Mesenchymal stem cell (in vitro differentiated cells and primary cell): ENCODE results near the gene FBXL19.

ENCODE experiments used
- DNase-seq: peaks from one replicate; pipeline ENCODE4 v3.0.0-alpha.2; 2013
- H2AFZ ChIP-seq: one replicate; pipeline ENCODE4 v1.6.1; 2013; ENCODE audit warnings: low read depth, mild to moderate bottlenecking, control low read depth, inconsistent platforms, low read length, moderate library complexity
- H2AK5ac ChIP-seq: 2 replicates; pipeline ENCODE4 v1.6.1; 2013; ENCODE audit warnings: low read length, moderate library complexity, mild to moderate bottlenecking, inconsistent platforms; ENCODE audit not compliant: severe bottlenecking
- H2BK120ac ChIP-seq: one replicate; pipeline ENCODE4 v1.6.1; 2013; ENCODE audit warnings: low read depth, mild to moderate bottlenecking, inconsistent platforms, low read length, moderate library complexity
- H2BK12ac ChIP-seq, 2 experiments: one replicate each; pipeline ENCODE4 v1.6.1; 2013; ENCODE audit warnings: inconsistent platforms in 2 of 2, low read length in 2 of 2, mild to moderate bottlenecking in 2 of 2, moderate library complexity in 2 of 2, control low read depth in 1 of 2
- H2BK15ac ChIP-seq: one replicate; pipeline ENCODE4 v1.6.1; 2013; ENCODE audit warnings: mild to moderate bottlenecking, low read depth, inconsistent platforms; ENCODE audit not compliant: poor library complexity, severe bottlenecking
- H2BK5ac ChIP-seq: 2 replicates; pipeline ENCODE4 v1.6.1; 2013; ENCODE audit warnings: low read depth, mild to moderate bottlenecking, low read length, control low read depth, inconsistent platforms; ENCODE audit not compliant: poor library complexity, severe bottlenecking
- H3K14ac ChIP-seq, 2 experiments: one replicate each; pipeline ENCODE4 v1.6.1; 2013; ENCODE audit warnings: inconsistent platforms in 2 of 2, low read length in 2 of 2, control low read depth in 1 of 2, mild to moderate bottlenecking in 1 of 2, moderate library complexity in 1 of 2
- H3K18ac ChIP-seq, 2 experiments: one replicate each; pipeline ENCODE4 v1.6.1; 2013; ENCODE audit warnings: inconsistent platforms in 2 of 2, low read length in 2 of 2, control low read depth in 1 of 2, low read depth in 1 of 2, mild to moderate bottlenecking in 1 of 2
- H3K23ac ChIP-seq, 2 experiments: one replicate each; pipeline ENCODE4 v1.6.1; 2013; ENCODE audit warnings: inconsistent platforms in 2 of 2, low read length in 2 of 2, mild to moderate bottlenecking in 2 of 2, moderate library complexity in 2 of 2, control low read depth in 1 of 2
- H3K27ac ChIP-seq: 2 replicates; pipeline ENCODE4 v1.5.1; 2013; ENCODE audit warnings: mild to moderate bottlenecking, moderate library complexity, low read length, control low read depth, inconsistent platforms; ENCODE audit not compliant: poor library complexity, severe bottlenecking
- H3K27me3 ChIP-seq, 2 experiments: 2 replicates each; pipeline versions ENCODE4 v1.6.1 to v1.7.0; 2013; ENCODE audit warnings: low read length in 2 of 2, mild to moderate bottlenecking in 2 of 2, moderate library complexity in 2 of 2, control low read depth in 1 of 2, inconsistent platforms in 1 of 2; ENCODE audit not compliant: control insufficient read depth in 1 of 2, insufficient read depth in 1 of 2
- H3K36me3 ChIP-seq, 2 experiments: 2 replicates each; pipeline versions ENCODE4 v1.6.1 to v1.7.0; 2013; ENCODE audit warnings: low read length in 2 of 2, control low read depth in 1 of 2, inconsistent platforms in 1 of 2, low read depth in 1 of 2, mild to moderate bottlenecking in 1 of 2; ENCODE audit not compliant: insufficient read depth in 2 of 2, control insufficient read depth in 1 of 2
- H3K4ac ChIP-seq, 2 experiments: one replicate each; pipeline ENCODE4 v1.6.1; 2013; ENCODE audit warnings: inconsistent platforms in 2 of 2, low read length in 2 of 2, mild to moderate bottlenecking in 2 of 2, moderate library complexity in 2 of 2, control low read depth in 1 of 2, low read depth in 1 of 2
- H3K4me1 ChIP-seq: 2 replicates; pipeline ENCODE4 v1.6.1; 2013; ENCODE audit warnings: low read depth, low read length, control low read depth; ENCODE audit not compliant: control insufficient read depth, insufficient read depth
- H3K4me2 ChIP-seq: 2 replicates; pipeline ENCODE4 v1.6.1; 2013; ENCODE audit warnings: low read length, mild to moderate bottlenecking, inconsistent platforms; ENCODE audit not compliant: poor library complexity, severe bottlenecking
- H3K4me3 ChIP-seq, 2 experiments: 2 replicates each; pipeline versions ENCODE4 v1.5.1 to v1.7.0; 2013; ENCODE audit warnings: low read length in 2 of 2, mild to moderate bottlenecking in 2 of 2, control low read depth in 1 of 2, low read depth in 1 of 2; ENCODE audit not compliant: insufficient read depth in 1 of 2
- H3K79me1 ChIP-seq: replicated peaks from 2 replicates; pipeline ENCODE4 v1.6.1; 2013; ENCODE audit warnings: mild to moderate bottlenecking, control low read depth, low read length, inconsistent platforms; ENCODE audit not compliant: poor library complexity, severe bottlenecking
- H3K9ac ChIP-seq: 2 replicates; pipeline ENCODE4 v1.7.0; 2013; ENCODE audit warnings: mild to moderate bottlenecking, low read length, moderate library complexity
- H3K9me3 ChIP-seq: 2 replicates; pipeline ENCODE4 v1.7.0; 2013; ENCODE audit warnings: mild to moderate bottlenecking, low read length; ENCODE audit not compliant: control insufficient read depth
- H4K8ac ChIP-seq: one replicate; pipeline ENCODE4 v1.6.1; 2013; ENCODE audit warnings: inconsistent platforms, mild to moderate bottlenecking, low read length, moderate library complexity
- H4K91ac ChIP-seq: one replicate; pipeline ENCODE4 v1.6.1; 2013; ENCODE audit warnings: mild to moderate bottlenecking, low read length, inconsistent platforms
- WGBS: methylation state at CpG from one replicate; pipeline ENCODE4 v1.1.7; 2013; ENCODE audit warnings: mixed read lengths; 5-methylcytosine and 5-hydroxymethylcytosine counted together

Gene FBXL19

GRCh38 chr16:30950516-30951065, 27.2 kb downstream of the FBXL19 start:
- Histone ChIP-seq H2AFZ (no peak overlapping the region), H3K4me2 (peak overlapping the region; percentile 74), H3K36me3 (peaks cover 21 to 27% of the 10 kb centered on the region in 2 experiments), H2AK5ac (peak overlapping the region; percentile 24), H4K8ac (peak overlapping the region; percentile 68), H2BK15ac (no peak overlapping the region), H3K27me3 (no peaks in the 10 kb centered on the region), H3K18ac (peak overlapping the region; percentile 25 to 58), H3K23ac (no peak overlapping the region), H3K4ac (peak overlapping the region; percentile 2 to 87), H3K27ac (peak overlapping the region; percentile 43), H3K14ac (peak overlapping the region in 1 of 2 experiments; percentile 56), H2BK12ac (peak overlapping the region; percentile 4 to 96), H2BK5ac (no peak overlapping the region), H3K4me3 (peak overlapping the region in 1 of 2 experiments; percentile 99), H3K79me1 (peaks cover 13% of the 10 kb centered on the region), H2BK120ac (no peak overlapping the region), H3K4me1 (peaks cover 31% of the 10 kb centered on the region), H3K9me3 (no peaks in the 10 kb centered on the region), H4K91ac (peak overlapping the region; percentile 5), H3K9ac (peak overlapping the region; percentile 98)
- DNase-seq: no peak
- 87% methylated on average over 7 of the region's 8 CpGs for WGBS

GRCh38 chr16:30951193-30951592, 27.8 kb downstream of the FBXL19 start:
- Histone ChIP-seq H3K4me2 (no peak overlapping the region), H2BK12ac (peak overlapping the region; percentile 4 to 96), H3K9ac (peak overlapping the region; percentile 98), H2AK5ac (peak overlapping the region; percentile 24), H3K18ac (no peak overlapping the region), H2BK5ac (no peak overlapping the region), H3K4ac (peak overlapping the region in 1 of 2 experiments; percentile 2), H3K14ac (no peak overlapping the region), H3K4me1 (peaks cover 31% of the 10 kb centered on the region), H3K4me3 (peak overlapping the region in 1 of 2 experiments; percentile 99), H3K9me3 (no peaks in the 10 kb centered on the region), H2BK120ac (no peak overlapping the region), H4K8ac (no peak overlapping the region), H4K91ac (no peak overlapping the region), H3K79me1 (peaks cover 13% of the 10 kb centered on the region), H2AFZ (no peak overlapping the region), H3K27me3 (no peaks in the 10 kb centered on the region), H3K36me3 (peaks cover 19 to 27% of the 10 kb centered on the region in 2 experiments), H3K23ac (no peak overlapping the region), H3K27ac (no peak overlapping the region), H2BK15ac (no peak overlapping the region)
- DNase-seq: no peak
- WGBS: 100% methylated on average over 1 of the region's 1 CpG

- Histone ChIP-seq H4K8ac (no peak overlapping the region), H3K27ac (no peak overlapping the region), H3K27me3 (no peaks in the 10 kb centered on the region), H3K18ac (no peak overlapping the region), H2BK120ac (no peak overlapping the region), H3K36me3 (peaks cover 17 to 23% of the 10 kb centered on the region in 2 experiments), H3K9me3 (no peaks in the 10 kb centered on the region), H3K14ac (no peak overlapping the region), H2AFZ (no peak overlapping the region), H3K23ac (no peak overlapping the region), H3K4me3 (no peak overlapping the region), H3K4ac (no peak overlapping the region), H3K9ac (peak overlapping the region; percentile 49), H2BK5ac (no peak overlapping the region), H3K4me1 (peaks cover 31% of the 10 kb centered on the region), H3K79me1 (peaks cover 13% of the 10 kb centered on the region), H2AK5ac (no peak overlapping the region), H2BK15ac (no peak overlapping the region), H4K91ac (no peak overlapping the region), H3K4me2 (no peak overlapping the region), H2BK12ac (no peak overlapping the region)
- no peak for DNase-seq
- 79% methylated on average over 3 of the region's 3 CpGs for WGBS
These were observed 28.4 kb downstream of the FBXL19 start for GRCh38 chr16:30951750-30952149.

GRCh38 chr16:30953111-30953510, 29.7 kb downstream of the FBXL19 start:
- no peak for DNase-seq
- no peak overlapping the region for H3K9ac ChIP-seq
- no peak overlapping the region for H2BK5ac ChIP-seq
- H4K91ac ChIP-seq: peak overlapping the region; percentile 52
- H4K8ac ChIP-seq: peak overlapping the region; percentile 45
- H3K14ac ChIP-seq: no peak overlapping the region
- H3K4me3 ChIP-seq: no peak overlapping the region
- H3K79me1 ChIP-seq: peaks cover 13% of the 10 kb centered on the region
- H3K4ac ChIP-seq: no peak overlapping the region
- H3K9me3 ChIP-seq: no peaks in the 10 kb centered on the region
- peak overlapping the region in 1 of 2 experiments; percentile 2 for H2BK12ac ChIP-seq
- 78% methylated on average over 9 of the region's 9 CpGs for WGBS
- no peak overlapping the region for H3K4me2 ChIP-seq
- H3K18ac ChIP-seq: no peak overlapping the region
- H2BK120ac ChIP-seq: no peak overlapping the region
- no peak overlapping the region for H3K23ac ChIP-seq
- no peak overlapping the region for H2AFZ ChIP-seq
- H3K27me3 ChIP-seq: no peaks in the 10 kb centered on the region
- peaks cover 10 to 12% of the 10 kb centered on the region in 2 experiments for H3K36me3 ChIP-seq
- no peak overlapping the region for H3K27ac ChIP-seq
- H2AK5ac ChIP-seq: no peak overlapping the region
- no peak overlapping the region for H2BK15ac ChIP-seq
- peaks cover 26% of the 10 kb centered on the region for H3K4me1 ChIP-seq
